Gastrocnemius medialis (tissue), 4 donors: Measurements from ENCODE around the gene PSMC2.

Source experiments
- CTCF ChIP-seq, 5 experiments: fragments of 450-650 bp in 3 of 5; fragments of 200-600 bp in 2 of 5; sonication (generic) in 2 of 5; IDR thresholded peaks in 4 of 5; conservative IDR thresholded peaks in 1 of 5; 1 replicate in 4 of 5; 2 replicates in 1 of 5; pipeline ENCODE4 v1.5.1; 2016 to 2019; ENCODE audit warnings: antibody characterized with exemption in 5 of 5, mild to moderate bottlenecking in 3 of 5, moderate library complexity in 3 of 5
- POLR2A ChIP-seq, 2 donors: fragments of 450-650 bp; IDR thresholded peaks; one replicate each; pipeline ENCODE4 v1.6.1; 2017; ENCODE audit warnings: antibody characterized with exemption in 2 of 2, mild to moderate bottlenecking in 2 of 2, moderate library complexity in 2 of 2

GRCh38 chr7:103391976-103392375, 44.5 kb downstream of the PSMC2 start:
- TF ChIP-seq CTCF (IDR thresholded peaks at IDR 0.05 in 4 of 5, conservative IDR thresholded peaks at IDR 0.05 in 1 of 5) (no peak), POLR2A (IDR thresholded peaks at IDR 0.05) (no peak)
